HFFc6 (cell line): ENCODE data around the gene CDC42EP2. TPM values are rescaled to one million over a fixed set of nuclear protein-coding genes. Genes with fewer than 3 reads are reported as not detected.

ENCODE experiments used
- DNase-seq: peaks from one replicate; pipeline ENCODE4 v3.0.0-alpha.2; 2018
- H3K27ac Mint-ChIP-seq: 2 replicates; pipeline ENCODE4 v1.8.0; 2020; ENCODE audit warnings: mild to moderate bottlenecking, mixed read lengths
- H3K27me3 Mint-ChIP-seq: 2 replicates; pipeline ENCODE4 v1.8.0; 2021; ENCODE audit warnings: mild to moderate bottlenecking, moderate library complexity, mixed read lengths; ENCODE audit not compliant: insufficient read depth
- H3K36me3 Mint-ChIP-seq: 2 replicates; pipeline ENCODE4 v1.8.0; 2021; ENCODE audit warnings: low read depth, mixed read lengths
- H3K4me1 Mint-ChIP-seq: 2 replicates; pipeline ENCODE4 v1.8.0; 2020; ENCODE audit warnings: low read depth, mixed read lengths
- H3K4me3 Mint-ChIP-seq: 2 replicates; pipeline ENCODE4 v1.8.0; 2020; ENCODE audit warnings: mild to moderate bottlenecking, moderate library complexity, mixed read lengths
- H3K9me3 Mint-ChIP-seq: 2 replicates; pipeline ENCODE4 v1.8.0; 2020; ENCODE audit warnings: mild to moderate bottlenecking, mixed read lengths
- total RNA-seq, 6 experiments: library from RNA; stranded (reverse); fragmentation: NEBNext Ultra II Directional; extraction: Animal tissue kit (Norgen Biotek cat#: 25700); gene quantifications; 2 replicates in 1 of 6; 3 replicates in 5 of 6; pipeline ENCODE4 v1.2.3, GENCODE V29; 2021
- TF ChIP-seq, protein P1 (sequence below): fragments of 200-600 bp; sonication (generic); IDR thresholded peaks from 2 replicates; pipeline ENCODE4 v1.5.0; 2021; ENCODE audit warnings: antibody characterized with exemption, mild to moderate bottlenecking

CDC42EP2 gene
- total RNA-seq, 6 experiments from 2014 or later: 19.0 to 35.3 (median 22.6) TPM

DNA sequence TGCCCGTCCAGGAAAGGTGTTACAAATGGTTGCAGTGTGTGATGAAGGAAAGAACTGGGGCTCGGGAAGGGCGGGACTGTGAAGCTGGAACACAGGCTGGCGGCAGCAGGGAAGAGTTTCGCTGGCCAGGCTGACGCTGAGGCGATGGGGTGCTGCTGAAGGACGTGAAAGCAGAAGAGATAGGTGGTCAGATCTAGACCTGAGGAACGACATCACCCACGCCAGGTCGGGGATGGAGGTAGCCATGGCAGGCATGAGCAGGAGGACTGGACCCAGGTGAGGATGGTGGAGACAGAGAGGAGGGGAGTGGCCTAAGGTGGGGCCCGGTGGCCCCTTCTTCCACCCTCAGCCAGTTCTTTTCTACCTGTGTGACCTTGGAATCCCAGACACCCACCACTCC, 9.1 kb downstream of the CDC42EP2 start:
- Mint-ChIP-seq H3K27me3 (peaks cover 11% of the 10 kb centered on the region), H3K4me1 (peaks cover 7% of the 10 kb centered on the region; the same call in 1 of the 2 replicates), H3K9me3 (no peaks in the 10 kb centered on the region), H3K36me3 (peaks cover 21% of the 10 kb centered on the region), H3K4me3 (peak overlapping the region; percentile 41; the same call in 1 of the 2 replicates), H3K27ac (peak overlapping the region; percentile 33; the same call in 1 of the 2 replicates)
- TF ChIP-seq, protein P1, sequence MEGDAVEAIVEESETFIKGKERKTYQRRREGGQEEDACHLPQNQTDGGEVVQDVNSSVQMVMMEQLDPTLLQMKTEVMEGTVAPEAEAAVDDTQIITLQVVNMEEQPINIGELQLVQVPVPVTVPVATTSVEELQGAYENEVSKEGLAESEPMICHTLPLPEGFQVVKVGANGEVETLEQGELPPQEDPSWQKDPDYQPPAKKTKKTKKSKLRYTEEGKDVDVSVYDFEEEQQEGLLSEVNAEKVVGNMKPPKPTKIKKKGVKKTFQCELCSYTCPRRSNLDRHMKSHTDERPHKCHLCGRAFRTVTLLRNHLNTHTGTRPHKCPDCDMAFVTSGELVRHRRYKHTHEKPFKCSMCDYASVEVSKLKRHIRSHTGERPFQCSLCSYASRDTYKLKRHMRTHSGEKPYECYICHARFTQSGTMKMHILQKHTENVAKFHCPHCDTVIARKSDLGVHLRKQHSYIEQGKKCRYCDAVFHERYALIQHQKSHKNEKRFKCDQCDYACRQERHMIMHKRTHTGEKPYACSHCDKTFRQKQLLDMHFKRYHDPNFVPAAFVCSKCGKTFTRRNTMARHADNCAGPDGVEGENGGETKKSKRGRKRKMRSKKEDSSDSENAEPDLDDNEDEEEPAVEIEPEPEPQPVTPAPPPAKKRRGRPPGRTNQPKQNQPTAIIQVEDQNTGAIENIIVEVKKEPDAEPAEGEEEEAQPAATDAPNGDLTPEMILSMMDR: no peak
- DNase-seq: no peak

DNA sequence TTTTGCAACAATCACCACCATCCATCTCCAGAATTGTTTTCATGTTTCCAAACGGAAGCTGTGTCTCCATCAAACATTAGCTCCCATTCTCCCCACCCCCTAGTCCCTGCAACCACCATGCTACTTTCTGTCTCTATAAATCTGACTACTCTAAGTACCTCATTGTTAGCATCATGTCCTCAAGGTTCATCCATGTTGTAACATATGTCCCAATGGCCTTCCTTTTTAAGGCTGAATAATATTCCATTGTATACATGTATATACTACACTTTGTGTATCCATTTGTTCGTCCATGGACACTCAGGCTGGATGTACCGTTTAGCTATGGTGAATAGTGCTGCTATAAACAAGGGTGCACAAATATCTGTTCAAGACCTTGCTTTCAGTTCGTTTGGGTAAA, 10.8 kb downstream of the CDC42EP2 start:
- H3K4me1 Mint-ChIP-seq: peaks cover 19% of the 10 kb centered on the region
- TF ChIP-seq, protein P1: no peak
- no peaks in the 10 kb centered on the region for H3K9me3 Mint-ChIP-seq
- H3K36me3 Mint-ChIP-seq: peaks cover 20% of the 10 kb centered on the region
- H3K4me3 Mint-ChIP-seq: no peak overlapping the region
- peaks cover 13% of the 10 kb centered on the region for H3K27me3 Mint-ChIP-seq
- H3K27ac Mint-ChIP-seq: no peak overlapping the region
- DNase-seq: no peak

DNA sequence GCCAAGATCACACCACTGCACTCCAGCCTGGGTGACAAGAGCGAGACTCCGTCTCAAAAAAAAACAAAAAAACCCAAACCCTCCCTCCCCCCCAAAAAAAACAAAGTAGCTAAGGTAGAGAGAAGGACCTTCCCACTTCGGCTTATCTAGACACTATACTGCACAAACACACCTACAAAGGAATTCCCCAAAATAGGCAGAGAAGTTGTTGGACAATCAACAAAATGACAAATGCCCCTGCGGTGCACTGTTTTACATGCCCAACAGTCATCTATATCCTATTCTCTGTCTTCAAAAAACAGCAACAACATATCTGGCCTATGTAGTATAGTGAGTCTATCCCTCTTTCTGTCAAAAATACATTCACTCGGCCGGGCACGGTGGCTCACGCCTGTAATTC, 12.4 kb downstream of the CDC42EP2 start:
- TF ChIP-seq, protein P1: no peak
- peaks cover 19% of the 10 kb centered on the region for H3K4me1 Mint-ChIP-seq
- H3K27ac Mint-ChIP-seq: no peak overlapping the region
- H3K36me3 Mint-ChIP-seq: peaks cover 18% of the 10 kb centered on the region
- H3K4me3 Mint-ChIP-seq: no peak overlapping the region; the same call in 1 of the 2 replicates
- no peaks in the 10 kb centered on the region for H3K9me3 Mint-ChIP-seq
- DNase-seq: no peak
- peaks cover 13% of the 10 kb centered on the region for H3K27me3 Mint-ChIP-seq

DNA sequence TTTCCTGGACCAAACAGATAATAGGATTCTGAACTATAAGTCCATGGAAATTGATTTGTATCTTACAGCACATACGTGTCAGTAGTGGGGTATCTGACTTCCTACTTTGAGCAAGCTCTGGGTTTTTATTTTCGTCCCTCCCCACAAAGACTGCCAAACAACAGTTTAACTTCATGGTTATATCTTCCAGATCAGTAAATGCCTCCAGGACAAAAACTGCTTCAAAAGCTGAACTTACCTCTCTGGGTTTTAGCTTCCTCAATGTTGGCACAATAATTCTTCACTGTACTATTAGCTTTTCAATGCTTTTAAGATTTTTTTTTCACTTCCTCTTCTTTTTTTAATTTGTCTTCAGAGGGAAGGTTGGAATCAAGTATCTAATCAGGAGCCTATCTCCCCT, 14.8 kb downstream of the CDC42EP2 start:
- H3K36me3 Mint-ChIP-seq: peaks cover 5% of the 10 kb centered on the region; the same call in 1 of the 2 replicates
- peak overlapping the region; percentile 77 for H3K27ac Mint-ChIP-seq
- TF ChIP-seq, protein P1: no peak
- peaks cover 9% of the 10 kb centered on the region for H3K27me3 Mint-ChIP-seq
- peaks cover 12% of the 10 kb centered on the region for H3K4me1 Mint-ChIP-seq
- H3K4me3 Mint-ChIP-seq: peak overlapping the region; percentile 60
- DNase-seq: no peak
- no peaks in the 10 kb centered on the region for H3K9me3 Mint-ChIP-seq

DNA sequence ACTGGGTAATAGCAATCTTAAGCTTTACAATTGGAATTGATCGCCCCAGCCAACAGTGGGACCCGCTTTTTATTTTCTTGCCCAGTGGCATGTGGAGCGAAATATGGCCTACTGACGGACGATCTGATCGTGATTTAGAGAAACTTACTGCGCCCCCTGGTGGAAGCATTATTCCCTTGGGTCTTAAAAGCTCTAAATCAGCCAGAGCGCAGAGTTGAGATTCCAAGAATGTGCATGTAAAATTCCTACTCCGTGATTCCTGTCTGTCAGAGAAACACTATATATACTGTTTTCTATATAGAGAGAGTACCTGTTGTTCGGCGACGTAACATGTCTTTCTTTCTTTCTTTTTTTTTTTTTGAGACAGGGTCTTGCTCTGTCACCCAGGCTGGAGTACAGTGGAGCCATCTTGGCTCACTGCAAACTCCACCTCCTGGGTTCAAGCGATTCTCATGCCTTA, 15.3 kb downstream of the CDC42EP2 start:
- peak; percentile 84 for DNase-seq
- Mint-ChIP-seq H3K27me3 (peaks cover 7% of the 10 kb centered on the region), H3K4me3 (peak overlapping the region; percentile 60), H3K36me3 (peaks cover 5% of the 10 kb centered on the region; the same call in 1 of the 2 replicates), H3K9me3 (no peaks in the 10 kb centered on the region), H3K4me1 (peaks cover 15% of the 10 kb centered on the region), H3K27ac (peak overlapping the region; percentile 77)
- TF ChIP-seq, protein P1: peak; percentile 97
